GM18526 (cell line): ENCODE data around the gene COX6A2.

ENCODE experiments used
- POLR2A ChIP-seq: IDR thresholded peaks from 3 replicates; pipeline ENCODE4 v1.6.1; 2011; ENCODE audit not compliant: insufficient read length; ENCODE audit errors: extremely low read depth

Gene COX6A2

GRCh38 chr16:31429314-31429713, 1.2 kb upstream of the COX6A2 start:
- no peak for TF ChIP-seq POLR2A

DNA sequence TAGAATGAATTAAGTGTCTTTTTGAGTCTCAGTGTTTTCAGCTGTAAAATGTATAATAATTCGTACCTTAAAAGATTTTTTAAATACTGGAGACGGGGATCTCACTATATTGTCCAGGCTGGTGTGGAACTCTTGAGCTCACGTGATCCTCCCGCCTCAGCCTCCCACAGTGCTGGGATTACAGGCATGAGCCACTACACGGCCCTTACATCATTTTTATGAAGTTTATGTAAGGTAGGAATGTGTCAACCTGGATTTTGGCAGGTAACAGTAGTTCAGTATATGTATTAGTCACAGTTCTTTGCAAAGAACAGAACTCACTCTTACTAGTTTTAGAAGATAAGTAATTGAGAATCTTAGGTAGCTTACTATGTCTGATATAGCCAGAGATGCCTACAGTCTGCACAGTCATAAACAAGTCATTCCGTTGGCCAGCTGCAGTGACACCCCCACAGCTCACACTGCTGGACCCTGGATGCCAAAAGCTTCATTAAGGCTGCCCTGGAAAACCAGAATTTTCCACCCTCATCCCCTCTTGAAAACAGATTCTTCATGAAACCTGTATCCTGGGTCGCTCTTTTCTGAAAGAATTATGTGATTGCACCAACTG, 583 bp upstream of the COX6A2 start:
- TF ChIP-seq POLR2A: no peak

DNA sequence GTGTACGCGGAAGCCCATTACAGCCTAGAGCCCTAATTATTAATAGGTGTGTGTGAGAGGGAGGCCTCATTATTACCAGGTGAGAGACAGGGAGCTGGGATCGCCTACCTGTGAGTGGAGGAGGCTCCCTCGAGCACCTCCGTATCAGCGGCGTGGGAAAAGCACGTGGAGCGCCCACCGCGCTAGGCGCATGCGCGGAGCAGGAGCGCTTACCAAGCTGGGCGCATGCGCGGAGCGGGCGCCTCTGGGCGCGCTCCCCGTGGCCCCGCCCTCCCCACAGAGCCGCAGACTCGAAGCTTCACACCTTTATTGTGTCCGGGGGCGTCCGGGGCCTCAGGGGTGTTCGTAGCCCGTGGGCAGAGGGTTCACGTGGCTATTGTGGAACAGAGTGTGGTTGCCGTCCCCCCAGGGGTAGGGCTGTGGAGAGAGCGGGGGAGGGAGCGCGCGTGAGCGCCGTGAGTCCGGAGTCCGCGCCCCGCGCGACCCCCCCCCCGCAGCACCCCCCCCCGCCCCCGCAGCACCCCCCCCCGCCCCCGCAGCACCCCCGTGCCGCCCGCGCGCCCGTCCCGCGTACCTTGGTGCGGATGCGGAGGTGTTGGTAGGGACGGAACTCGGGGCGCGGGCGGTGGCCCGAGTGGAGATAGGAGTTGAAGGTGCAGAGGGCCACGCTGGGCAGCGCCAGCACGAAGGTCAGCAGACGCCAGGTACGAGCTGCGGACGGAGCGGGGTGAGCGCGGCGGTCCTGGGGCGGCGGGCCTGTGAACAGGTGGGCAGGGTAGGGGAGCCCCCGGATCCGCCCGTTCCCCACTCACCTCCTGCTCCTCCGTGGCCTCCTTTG, 500 bp downstream of the COX6A2 start:
- TF ChIP-seq POLR2A: no peak

DNA sequence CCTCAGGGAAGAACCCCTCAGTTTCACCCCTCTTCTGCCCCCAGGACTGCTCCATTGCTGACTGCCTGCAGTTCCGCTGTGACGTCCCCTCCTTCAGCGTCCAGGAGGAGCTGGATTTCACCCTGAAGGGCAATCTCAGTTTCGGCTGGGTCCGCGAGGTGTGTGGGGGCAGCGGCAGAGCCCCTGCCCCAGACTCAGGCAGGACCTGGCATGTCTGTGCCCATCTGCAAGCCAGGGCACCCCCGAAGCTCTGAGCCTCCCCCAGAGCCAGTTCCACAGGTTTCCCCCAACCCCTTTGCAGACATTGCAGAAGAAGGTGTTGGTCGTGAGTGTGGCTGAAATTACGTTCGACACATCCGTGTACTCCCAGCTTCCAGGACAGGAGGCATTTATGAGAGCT, 4.4 kb downstream of the COX6A2 start:
- TF ChIP-seq POLR2A: no peak

DNA sequence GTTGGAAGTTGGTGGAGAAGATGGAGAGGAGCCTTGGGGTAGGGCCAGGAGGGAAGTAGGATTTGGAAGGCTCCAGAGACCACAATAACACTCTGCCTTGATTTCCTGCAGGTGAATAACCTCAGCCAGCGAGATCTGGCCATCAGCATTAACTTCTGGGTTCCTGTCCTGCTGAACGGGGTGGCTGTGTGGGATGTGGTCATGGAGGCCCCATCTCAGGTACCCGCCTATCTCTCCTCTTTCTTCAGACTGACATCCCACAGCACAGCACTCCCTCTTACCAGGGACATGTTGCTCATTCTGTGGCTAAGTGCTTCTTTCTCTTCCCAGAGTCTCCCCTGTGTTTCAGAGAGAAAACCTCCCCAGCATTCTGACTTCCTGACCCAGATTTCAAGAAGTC, 4.9 kb downstream of the COX6A2 start:
- TF ChIP-seq POLR2A: no peak

- TF ChIP-seq POLR2A: no peak
These were observed 6.6 kb downstream of the COX6A2 start for GRCh38 chr16:31421587-31421986.

- no peak for TF ChIP-seq POLR2A
These were observed 8.1 kb downstream of the COX6A2 start for GRCh38 chr16:31420037-31420436.

DNA sequence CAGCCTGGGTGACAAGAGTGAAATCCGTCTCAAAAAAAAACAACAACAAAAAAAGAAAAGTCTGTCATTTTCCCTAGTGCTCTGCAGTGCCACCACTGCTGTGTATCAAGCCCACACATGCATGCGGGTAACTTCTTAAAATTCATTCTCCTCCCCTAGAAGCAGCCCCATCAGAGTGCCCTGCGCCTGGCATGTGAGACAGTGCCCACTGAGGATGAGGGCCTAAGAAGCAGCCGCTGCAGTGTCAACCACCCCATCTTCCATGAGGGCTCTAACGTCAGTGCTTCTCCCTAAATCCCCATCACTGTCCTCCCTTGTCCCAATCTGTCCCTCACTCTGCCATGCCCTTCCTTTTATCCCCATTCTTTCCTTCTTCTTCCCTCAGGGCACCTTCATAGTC, 10.2 kb downstream of the COX6A2 start:
- TF ChIP-seq POLR2A: no peak

DNA sequence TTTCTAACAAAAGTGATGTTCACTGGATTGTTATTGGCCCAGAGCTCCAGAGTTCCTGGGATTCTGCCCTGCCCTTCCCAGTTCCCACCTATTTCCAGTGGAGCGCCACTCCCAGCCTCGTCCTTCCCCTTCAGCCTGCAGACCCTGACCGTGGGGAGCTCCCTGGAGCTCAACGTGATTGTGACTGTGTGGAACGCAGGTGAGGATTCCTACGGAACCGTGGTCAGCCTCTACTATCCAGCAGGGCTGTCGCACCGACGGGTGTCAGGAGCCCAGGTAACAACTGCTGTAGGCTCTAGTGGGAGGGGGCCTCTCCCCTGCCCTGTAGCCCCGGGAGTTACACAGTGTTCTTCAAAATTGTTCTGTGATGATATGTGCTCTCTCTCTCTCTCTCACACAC, 11.8 kb downstream of the COX6A2 start:
- TF ChIP-seq POLR2A: no peak

DNA sequence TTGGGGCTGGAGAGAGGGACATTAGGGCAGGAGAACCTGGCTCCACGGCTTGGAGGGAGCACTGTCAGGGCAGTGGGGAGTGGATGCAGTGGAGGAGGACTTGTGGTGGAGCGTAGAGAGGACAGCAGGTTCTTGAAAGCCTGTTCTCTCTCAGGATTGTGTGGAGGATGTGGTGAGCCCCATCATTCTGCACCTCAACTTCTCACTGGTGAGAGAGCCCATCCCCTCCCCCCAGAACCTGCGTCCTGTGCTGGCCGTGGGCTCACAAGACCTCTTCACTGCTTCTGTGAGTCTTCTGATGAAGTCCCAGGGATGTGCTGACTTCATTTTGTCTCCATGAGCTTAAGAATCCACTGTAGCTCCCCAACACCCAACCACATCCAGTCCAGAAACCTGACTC, 13.5 kb downstream of the COX6A2 start:
- no peak for TF ChIP-seq POLR2A

- no peak for TF ChIP-seq POLR2A
These were observed 14.2 kb downstream of the COX6A2 start for GRCh38 chr16:31413943-31414342.

DNA sequence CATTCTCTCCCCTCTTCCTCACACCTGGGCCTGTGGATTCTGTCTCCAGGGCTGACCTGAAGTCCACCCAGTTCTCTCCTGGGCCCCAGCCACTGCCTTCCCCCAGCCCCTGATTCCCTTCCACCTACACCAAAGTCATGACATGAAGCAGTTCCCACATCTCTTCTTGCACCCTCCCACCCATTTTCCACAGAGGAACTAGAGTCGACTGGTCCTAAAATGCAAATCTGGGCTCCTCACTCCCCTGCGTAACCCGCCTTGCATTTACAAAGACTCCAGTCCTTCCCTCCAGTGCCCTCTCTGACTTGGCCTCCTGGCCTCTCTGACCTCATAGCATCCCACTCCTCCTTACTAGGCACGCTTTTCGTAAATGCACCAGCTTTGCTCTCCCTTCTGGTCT, 14.8 kb downstream of the COX6A2 start:
- no peak for TF ChIP-seq POLR2A

DNA sequence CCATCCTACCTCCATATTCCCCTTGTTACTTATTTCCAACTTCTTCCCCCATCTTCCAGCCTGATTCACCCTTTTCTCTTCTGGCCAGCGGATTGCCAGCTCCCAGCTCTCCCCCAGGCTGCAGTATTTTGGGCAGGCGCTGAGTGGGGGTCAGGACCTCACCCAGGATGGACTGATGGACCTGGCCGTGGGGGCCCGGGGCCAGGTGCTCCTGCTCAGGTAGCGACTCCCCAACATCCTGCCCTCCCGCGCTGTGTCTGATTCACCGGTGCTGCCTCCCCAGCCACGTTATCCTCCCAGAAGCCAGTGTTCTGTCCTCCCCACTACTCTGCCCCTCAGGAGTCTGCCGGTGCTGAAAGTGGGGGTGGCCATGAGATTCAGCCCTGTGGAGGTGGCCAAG, 15.4 kb downstream of the COX6A2 start:
- TF ChIP-seq POLR2A: no peak

- TF ChIP-seq POLR2A: no peak
These were observed 16.9 kb downstream of the COX6A2 start for GRCh38 chr16:31411024-31411844.

GRCh38 chr16:31410082-31410481, 18.1 kb downstream of the COX6A2 start:
- no peak for TF ChIP-seq POLR2A

GRCh38 chr16:31409433-31409832, 18.7 kb downstream of the COX6A2 start:
- no peak for TF ChIP-seq POLR2A

GRCh38 chr16:31407406-31407805, 20.8 kb downstream of the COX6A2 start:
- TF ChIP-seq POLR2A: no peak
